ENCODE measurements around the gene HOXD13.

The HOXD13 gene

DNA sequence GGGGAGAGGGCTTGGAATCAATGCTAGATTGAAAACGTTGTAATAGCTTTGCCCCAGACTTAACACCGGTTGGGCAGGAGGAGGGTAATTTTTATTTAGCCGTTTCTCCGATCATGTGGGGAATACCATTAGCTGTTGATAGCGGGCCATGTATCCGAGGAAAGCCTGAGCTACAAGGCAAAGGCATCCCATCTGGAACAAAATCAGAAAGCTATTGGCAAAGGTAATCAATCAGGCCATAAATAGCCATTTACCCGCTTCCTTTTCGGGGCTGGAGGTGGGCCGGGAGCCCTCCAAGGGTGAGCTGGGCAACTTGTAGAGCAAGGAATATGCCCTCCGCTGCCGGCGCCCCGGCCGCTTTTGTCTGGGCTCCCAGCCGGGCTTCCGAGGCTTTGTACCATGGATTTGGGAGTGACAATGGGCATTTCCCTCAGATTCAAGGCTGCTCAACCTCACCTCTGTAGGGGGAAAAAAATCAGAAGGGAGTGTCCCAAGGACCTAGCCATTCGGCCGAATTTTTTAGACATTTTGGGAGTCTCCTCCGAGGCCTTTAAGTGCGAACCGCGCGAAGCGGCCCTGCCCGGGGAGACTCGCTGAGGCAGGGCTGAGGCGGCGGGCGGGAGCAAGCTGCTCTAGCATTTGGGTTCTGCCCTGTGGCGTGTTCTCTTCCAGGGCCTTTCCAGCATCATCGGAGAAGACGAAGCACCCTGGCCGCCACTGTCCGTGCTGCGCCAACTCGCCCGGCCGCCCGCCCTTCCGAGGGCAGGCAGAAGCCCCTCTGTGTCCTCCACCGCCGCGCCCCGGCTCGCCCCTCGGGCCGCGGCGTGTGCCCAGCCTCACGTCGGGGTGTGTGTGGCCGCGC lies 28.9 kb downstream of the HOXD13 start:
- no peak for DNase-seq

- no peak for DNase-seq
Observed at GRCh38 chr2:176122052-176122682, 29.6 kb downstream of the HOXD13 start.

- no peak for DNase-seq
Observed at GRCh38 chr2:176122683-176123410, 30.3 kb downstream of the HOXD13 start, which contains the start of gene HOXD9. TSS of gene HOXD9 (plus strand) at chr2:176122719. CDS start at chr2:176122769, 50 bp downstream.

GRCh38 chr2:176123411-176124109 lies 31.0 kb downstream of the HOXD13 start:
- no peak for DNase-seq

- no peak for DNase-seq
Observed at GRCh38 chr2:176124110-176124946, 31.8 kb downstream of the HOXD13 start.

- DNase-seq = no peak
Observed at GRCh38 chr2:176124947-176125771, 32.6 kb downstream of the HOXD13 start.

GRCh38 chr2:176125772-176126054 lies 33.2 kb downstream of the HOXD13 start:
- DNase-seq = no peak

GRCh38 chr2:176126929-176127773 lies 34.6 kb downstream of the HOXD13 start:
- DNase-seq = peak; percentile 86

DNA sequence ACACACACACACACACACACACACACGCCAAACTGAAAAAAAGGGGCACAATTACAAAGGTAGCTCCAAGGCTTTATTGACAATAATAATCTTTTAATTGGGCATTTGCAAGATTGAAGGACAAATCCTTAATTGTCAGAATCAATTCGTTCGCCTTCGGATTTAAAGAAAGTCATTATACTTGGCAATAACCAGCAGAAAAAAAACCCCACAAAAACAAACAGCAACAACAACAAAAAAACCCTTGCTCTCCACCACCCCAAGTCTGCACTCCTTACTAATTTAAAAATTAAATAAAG lies 35.2 kb downstream of the HOXD13 start:
- peak; percentile 60 for DNase-seq

- DNase-seq = peak; percentile 73
Observed at GRCh38 chr2:176128172-176128981, 35.9 kb downstream of the HOXD13 start.

DNA sequence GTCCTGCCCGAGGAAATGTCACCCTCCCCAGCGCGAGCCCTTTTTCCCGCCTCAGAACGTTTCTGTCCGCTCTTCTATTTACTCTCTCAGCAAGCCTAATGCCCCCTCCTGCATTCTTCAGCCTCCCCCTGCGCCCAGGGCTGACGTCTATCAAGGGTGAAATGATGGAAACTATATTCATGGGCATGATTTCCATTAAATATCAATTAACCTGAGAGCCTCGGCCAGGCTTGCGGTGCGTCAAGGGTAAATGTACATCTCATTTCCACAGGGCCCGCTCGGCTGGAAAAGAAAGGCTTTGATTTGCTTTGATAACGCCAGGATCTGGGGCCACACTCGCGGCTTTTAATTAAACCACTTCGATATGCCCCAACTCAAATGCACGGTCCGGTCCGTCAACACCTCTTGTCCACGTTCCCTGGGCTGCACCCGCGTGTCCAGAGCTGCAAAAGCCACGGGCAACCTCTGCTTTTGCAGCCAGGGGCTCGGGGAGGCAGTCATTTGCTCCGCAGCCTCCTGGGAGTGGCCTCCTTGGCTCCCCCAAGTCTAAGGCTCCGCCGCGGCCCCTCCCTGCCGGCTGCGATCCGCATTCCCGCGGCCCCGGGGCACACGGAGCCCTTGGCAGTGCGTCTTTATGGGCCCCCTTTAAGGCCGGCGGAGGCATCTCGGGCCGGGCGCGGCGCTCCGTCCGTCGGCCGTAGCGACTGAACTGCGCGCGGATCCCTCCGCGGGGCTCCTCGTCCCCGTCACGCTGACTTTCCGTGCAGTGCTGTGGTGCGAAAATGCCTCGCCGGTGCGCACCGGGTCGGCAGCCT lies 36.7 kb downstream of the HOXD13 start, which contains the start of gene HOXD8:
HOXD8 (plus strand) TSS at position 724 of the 815 bp plus-strand sequence. CDS start 662 bp downstream, outside the sequence.
- DNase-seq = peak; percentile 79

DNA sequence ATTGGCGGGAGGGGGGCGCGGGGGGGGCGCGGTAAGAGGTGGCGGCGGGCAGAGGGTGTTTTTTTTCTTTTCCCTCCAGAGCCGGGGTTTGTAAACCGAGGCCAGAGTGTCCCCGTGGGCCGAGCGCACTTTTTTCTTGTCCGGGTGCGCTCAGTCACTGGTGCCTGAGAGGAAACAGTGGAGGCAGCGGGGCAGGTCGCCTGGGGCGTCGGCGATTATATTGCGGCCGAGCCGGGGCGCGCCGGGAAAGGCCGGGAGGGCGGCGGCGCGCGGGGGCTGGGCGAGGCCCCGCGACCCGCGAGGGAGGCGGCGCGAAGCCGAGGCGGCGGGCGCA lies 37.3 kb downstream of the HOXD13 start:
- peak; percentile 71 for DNase-seq

DNA sequence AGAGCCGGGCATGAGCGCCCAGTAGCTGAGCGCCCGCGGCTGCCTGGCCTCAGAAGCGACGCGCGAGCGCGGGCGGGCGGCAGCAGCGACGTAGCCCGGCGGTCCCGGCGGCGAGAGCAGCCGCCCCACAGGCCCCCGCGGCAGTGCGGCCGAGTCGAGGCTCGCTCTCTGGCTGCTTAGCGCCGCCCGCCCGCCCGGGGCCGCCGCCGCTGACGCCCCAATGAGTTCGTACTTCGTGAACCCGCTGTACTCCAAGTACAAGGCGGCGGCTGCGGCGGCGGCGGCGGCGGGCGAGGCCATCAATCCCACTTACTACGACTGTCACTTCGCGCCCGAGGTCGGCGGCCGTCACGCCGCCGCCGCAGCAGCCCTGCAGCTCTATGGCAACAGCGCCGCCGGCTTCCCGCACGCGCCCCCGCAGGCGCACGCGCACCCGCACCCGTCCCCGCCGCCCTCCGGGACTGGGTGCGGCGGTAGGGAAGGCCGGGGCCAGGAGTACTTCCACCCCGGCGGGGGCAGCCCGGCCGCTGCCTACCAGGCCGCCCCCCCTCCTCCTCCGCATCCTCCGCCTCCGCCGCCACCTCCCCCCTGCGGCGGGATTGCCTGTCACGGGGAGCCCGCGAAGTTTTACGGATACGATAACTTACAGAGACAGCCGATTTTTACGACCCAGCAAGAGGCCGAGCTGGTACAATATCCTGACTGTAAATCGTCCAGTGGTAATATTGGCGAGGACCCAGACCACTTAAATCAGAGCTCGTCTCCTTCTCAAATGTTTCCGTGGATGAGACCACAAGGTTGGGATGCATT lies 37.8 kb downstream of the HOXD13 start:
- peak; percentile 54 for DNase-seq

GRCh38 chr2:176130957-176131847 lies 38.7 kb downstream of the HOXD13 start:
- DNase-seq = peak; percentile 26

DNA sequence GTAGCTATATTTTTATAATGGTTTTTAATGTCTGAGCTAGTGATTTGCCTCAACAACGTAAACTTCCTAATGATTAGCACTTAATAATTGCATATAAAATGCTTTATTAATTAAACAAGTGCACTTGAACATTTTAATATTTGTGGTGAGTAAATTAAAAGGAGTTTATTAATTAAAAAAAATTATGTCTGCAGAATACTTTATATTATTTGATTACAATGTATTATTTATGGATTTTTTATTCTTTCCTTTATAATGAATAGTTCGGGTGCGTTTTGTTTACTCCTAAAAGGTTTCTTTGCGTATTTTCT lies 39.3 kb downstream of the HOXD13 start:
- DNase-seq = no peak

- peak; percentile 52 for DNase-seq
Observed at GRCh38 chr2:176132205-176133171, 40.0 kb downstream of the HOXD13 start.
